ENCODE measurements around the gene C22orf23.
"Not testable (repeated sequence)": the region's sequence is repeated elsewhere in the genome, so short reads cannot be mapped to it uniquely, and the experiment has no call there.

GRCh38 chr22:37944423-37944822 lies 9.0 kb downstream of the C22orf23 start:
- TF ChIP-seq CTCF (IDR thresholded peaks at IDR 0.05); EZH2 (IDR thresholded peaks at IDR 0.05; ENCODE audit: borderline replicate concordance, insufficient read depth, low read depth, low read length, poor library complexity, severe bottlenecking): not testable (repeated sequence)

All from B cell (primary cell).